Activated naive CD8-positive, alpha-beta T cell (primary cell): ENCODE data around the gene OR7A10.

Experiments used
- H3K27ac Mint-ChIP-seq: one replicate; pipeline ENCODE4 v1.8.0; 2021; ENCODE audit warnings: mixed read lengths
- H3K27me3 Mint-ChIP-seq: one replicate; pipeline ENCODE4 v1.8.0; 2021; ENCODE audit warnings: mixed read lengths
- H3K36me3 Mint-ChIP-seq: one replicate; pipeline ENCODE4 v1.8.0; 2021; ENCODE audit warnings: mixed read lengths
- H3K4me1 Mint-ChIP-seq: one replicate; pipeline ENCODE4 v1.8.0; 2021; ENCODE audit warnings: low read depth, mixed read lengths
- H3K4me3 Mint-ChIP-seq: one replicate; pipeline ENCODE4 v1.8.0; 2021; ENCODE audit warnings: mild to moderate bottlenecking, mixed read lengths
- H3K9me3 Mint-ChIP-seq: one replicate; pipeline ENCODE4 v1.8.0; 2021; ENCODE audit warnings: low read depth, mixed read lengths

The OR7A10 gene

GRCh38 chr19:14848822-14849221 lies at the start of gene OR7A10:
TSS of gene OR7A10 (minus strand) at chr19:14848922. CDS start at chr19:14841877, 7,045 bp downstream.
- Mint-ChIP-seq H3K4me3 (no peak within 1 kb of the TSS), H3K27ac (no peak within 1 kb of the TSS), H3K9me3 (no peaks in the 10 kb centered on the region), H3K27me3 (peaks cover 22% of the 10 kb centered on the region), H3K36me3 (no peaks in the 10 kb centered on the region), H3K4me1 (no peaks in the 10 kb centered on the region)

- Mint-ChIP-seq H3K36me3 (no peaks in the 10 kb centered on the region), H3K4me3 (no peak overlapping the region), H3K4me1 (peaks cover 3% of the 10 kb centered on the region), H3K9me3 (no peaks in the 10 kb centered on the region), H3K27me3 (peaks cover 30% of the 10 kb centered on the region), H3K27ac (no peak overlapping the region)
These were observed 42.1 kb upstream of the OR7A10 start for GRCh38 chr19:14890643-14891379.

DNA sequence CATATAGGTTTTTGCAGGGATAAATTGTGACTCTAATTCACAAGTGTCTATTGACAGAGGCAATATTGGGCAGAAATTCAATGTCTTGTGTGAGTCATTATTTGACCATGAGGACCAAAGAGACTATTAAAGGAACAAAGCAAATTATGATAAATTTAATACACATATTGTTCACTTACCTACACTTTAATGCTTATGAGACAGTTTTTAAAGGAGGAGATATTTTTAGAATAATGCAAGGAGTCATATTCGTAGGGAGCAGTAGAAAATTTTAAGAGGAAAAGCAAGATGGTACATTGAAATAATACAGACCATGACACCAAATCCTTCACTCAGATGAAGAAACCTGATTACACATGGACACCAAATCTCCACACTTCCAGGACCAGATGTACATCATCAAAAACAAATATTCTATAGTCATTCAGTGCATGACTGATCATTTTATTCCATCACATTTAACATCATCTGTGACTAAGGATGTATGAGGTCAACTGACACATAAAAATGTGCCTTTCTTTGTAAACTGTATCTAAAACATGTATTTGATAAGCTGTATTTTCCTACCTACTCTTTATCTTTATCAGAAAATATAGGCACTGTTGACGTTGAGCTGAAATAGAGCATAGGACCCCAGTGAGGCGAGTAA lies 41.4 kb upstream of the OR7A10 start:
- H3K36me3 Mint-ChIP-seq = no peaks in the 10 kb centered on the region
- H3K9me3 Mint-ChIP-seq = no peaks in the 10 kb centered on the region
- H3K27me3 Mint-ChIP-seq = peaks cover 28% of the 10 kb centered on the region
- H3K4me1 Mint-ChIP-seq = peaks cover 3% of the 10 kb centered on the region
- H3K27ac Mint-ChIP-seq = no peak overlapping the region
- H3K4me3 Mint-ChIP-seq = no peak overlapping the region

DNA sequence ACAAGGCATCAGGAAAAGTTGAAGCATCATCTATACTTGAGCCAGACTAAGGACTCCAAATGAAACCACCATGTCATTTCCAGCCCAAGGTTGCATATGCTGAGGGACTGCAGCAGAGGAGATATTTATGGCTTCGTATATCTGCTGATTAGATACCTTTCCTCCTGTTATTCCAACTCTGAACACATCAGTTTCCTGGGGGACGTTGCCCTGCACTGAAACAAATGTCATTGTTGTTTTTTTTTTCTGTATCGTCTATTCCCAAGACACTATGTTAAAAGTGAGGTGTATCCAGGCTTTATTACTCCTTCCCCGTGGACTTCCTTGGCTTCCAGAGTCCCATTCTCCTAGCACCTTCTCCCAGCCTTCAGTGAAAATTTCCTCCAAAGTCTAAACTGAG lies 37.3 kb upstream of the OR7A10 start, which contains the start of gene OR7A17:
Gene OR7A17 (minus strand): TSS at position 101 of the 400 bp plus-strand sequence. CDS start 4,777 bp downstream, outside the sequence.
- Mint-ChIP-seq H3K27me3 (peaks cover 19% of the 10 kb centered on the region), H3K4me1 (peaks cover 3% of the 10 kb centered on the region), H3K27ac (no peak within 1 kb of the TSS), H3K36me3 (no peaks in the 10 kb centered on the region), H3K9me3 (no peaks in the 10 kb centered on the region), H3K4me3 (no peak within 1 kb of the TSS)

- H3K27ac Mint-ChIP-seq = no peak overlapping the region
- peaks cover 33% of the 10 kb centered on the region for H3K27me3 Mint-ChIP-seq
- H3K9me3 Mint-ChIP-seq = no peaks in the 10 kb centered on the region
- no peaks in the 10 kb centered on the region for H3K4me1 Mint-ChIP-seq
- H3K36me3 Mint-ChIP-seq = no peaks in the 10 kb centered on the region
- H3K4me3 Mint-ChIP-seq = no peak overlapping the region
These were observed 23.0 kb upstream of the OR7A10 start for GRCh38 chr19:14871619-14872230.

DNA sequence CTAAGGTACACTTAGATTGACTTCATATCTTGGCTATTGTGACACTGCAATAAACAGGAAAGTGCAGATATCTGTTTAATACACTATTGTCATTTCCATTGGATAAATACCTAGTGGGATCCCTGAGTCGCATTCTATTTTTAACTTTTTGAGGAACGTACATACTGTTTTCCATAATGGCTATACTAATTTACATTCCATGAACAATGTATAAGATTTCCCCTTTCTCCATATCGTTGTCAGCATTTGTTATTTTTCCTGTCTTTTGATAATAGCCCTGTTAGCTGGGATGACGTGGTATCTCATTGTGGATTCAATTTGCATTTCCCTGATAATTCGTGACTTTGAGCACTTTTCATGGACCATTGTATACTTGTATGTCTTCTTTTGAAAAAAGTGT lies 19.8 kb upstream of the OR7A10 start:
- H3K4me3 Mint-ChIP-seq = no peak overlapping the region
- H3K4me1 Mint-ChIP-seq = no peaks in the 10 kb centered on the region
- H3K27me3 Mint-ChIP-seq = peaks cover 33% of the 10 kb centered on the region
- no peaks in the 10 kb centered on the region for H3K9me3 Mint-ChIP-seq
- no peaks in the 10 kb centered on the region for H3K36me3 Mint-ChIP-seq
- no peak overlapping the region for H3K27ac Mint-ChIP-seq

GRCh38 chr19:14843578-14843977 lies 5.1 kb downstream of the OR7A10 start:
- Mint-ChIP-seq H3K36me3 (no peaks in the 10 kb centered on the region), H3K27ac (no peak overlapping the region), H3K9me3 (no peaks in the 10 kb centered on the region), H3K4me3 (no peak overlapping the region), H3K4me1 (no peaks in the 10 kb centered on the region), H3K27me3 (peaks cover 17% of the 10 kb centered on the region)

DNA sequence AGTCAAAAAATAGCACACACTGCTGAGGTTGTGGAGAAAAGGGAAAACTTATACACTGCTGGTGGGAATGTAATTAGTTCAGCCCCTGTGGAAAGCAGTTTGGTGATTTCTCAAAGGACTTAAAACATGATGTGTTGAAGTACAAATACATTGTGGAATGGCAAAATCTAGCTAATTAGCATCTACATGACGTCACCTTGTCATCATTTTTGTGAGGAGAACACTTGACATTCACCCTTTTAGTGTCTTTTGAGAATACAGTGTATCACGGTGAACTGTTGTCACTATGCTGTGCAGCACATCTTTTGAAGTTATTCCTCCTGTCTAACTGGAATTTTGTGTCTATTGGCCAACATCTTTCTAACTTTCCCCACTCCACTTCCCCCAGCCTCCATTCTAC lies 5.6 kb downstream of the OR7A10 start:
- no peaks in the 10 kb centered on the region for H3K4me1 Mint-ChIP-seq
- H3K27me3 Mint-ChIP-seq = peaks cover 17% of the 10 kb centered on the region
- no peaks in the 10 kb centered on the region for H3K9me3 Mint-ChIP-seq
- H3K36me3 Mint-ChIP-seq = no peaks in the 10 kb centered on the region
- H3K4me3 Mint-ChIP-seq = no peak overlapping the region
- H3K27ac Mint-ChIP-seq = no peak overlapping the region

DNA sequence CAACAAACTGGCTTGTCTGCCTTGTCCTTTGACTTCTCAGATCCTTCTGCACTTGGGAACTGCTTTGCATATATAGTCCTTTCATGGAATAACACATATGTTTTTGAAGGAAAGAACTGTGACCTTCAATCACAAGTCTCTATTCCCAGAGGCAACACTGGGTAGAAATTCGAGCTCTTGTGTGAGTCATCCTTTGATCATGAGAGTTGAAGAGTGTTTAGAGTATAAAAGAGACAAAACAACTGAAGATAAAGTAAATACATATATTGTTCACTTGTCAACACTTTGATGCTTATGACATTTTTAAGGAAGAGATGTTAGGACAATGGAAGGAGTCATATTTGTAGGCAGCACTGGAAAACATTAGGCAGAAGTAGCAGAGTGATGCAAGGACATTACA lies 8.5 kb downstream of the OR7A10 start:
- Mint-ChIP-seq H3K4me1 (no peaks in the 10 kb centered on the region), H3K27me3 (peaks cover 14% of the 10 kb centered on the region), H3K27ac (no peak overlapping the region), H3K9me3 (no peaks in the 10 kb centered on the region), H3K4me3 (no peak overlapping the region), H3K36me3 (no peaks in the 10 kb centered on the region)

- H3K27me3 Mint-ChIP-seq = peaks cover 8% of the 10 kb centered on the region
- no peaks in the 10 kb centered on the region for H3K4me1 Mint-ChIP-seq
These were observed 11.3 kb downstream of the OR7A10 start for GRCh38 chr19:14837391-14837790.

GRCh38 chr19:14835011-14835410 lies 13.7 kb downstream of the OR7A10 start, which contains the start of the genes OR7A5 and OR7C1:
TSS of gene OR7A5 (minus strand) at chr19:14835185. CDS start at chr19:14828241, 6,944 bp downstream.
TSS of gene OR7C1 (minus strand) at chr19:14835185. CDS start at chr19:14800136, 35,049 bp downstream.
- no peaks in the 10 kb centered on the region for H3K9me3 Mint-ChIP-seq
- H3K4me3 Mint-ChIP-seq = no peak within 1 kb of the TSS
- H3K36me3 Mint-ChIP-seq = no peaks in the 10 kb centered on the region
- H3K27ac Mint-ChIP-seq = no peak within 1 kb of the TSS
- H3K27me3 Mint-ChIP-seq = peaks cover 2% of the 10 kb centered on the region
- no peaks in the 10 kb centered on the region for H3K4me1 Mint-ChIP-seq

More at GRCh38 chr19:14837391-14837790, 11.3 kb downstream of the OR7A10 start:
- Mint-ChIP-seq H3K9me3 (no peaks in the 10 kb centered on the region), H3K4me3 (no peak overlapping the region), H3K36me3 (no peaks in the 10 kb centered on the region), H3K27ac (no peak overlapping the region)

DNA sequence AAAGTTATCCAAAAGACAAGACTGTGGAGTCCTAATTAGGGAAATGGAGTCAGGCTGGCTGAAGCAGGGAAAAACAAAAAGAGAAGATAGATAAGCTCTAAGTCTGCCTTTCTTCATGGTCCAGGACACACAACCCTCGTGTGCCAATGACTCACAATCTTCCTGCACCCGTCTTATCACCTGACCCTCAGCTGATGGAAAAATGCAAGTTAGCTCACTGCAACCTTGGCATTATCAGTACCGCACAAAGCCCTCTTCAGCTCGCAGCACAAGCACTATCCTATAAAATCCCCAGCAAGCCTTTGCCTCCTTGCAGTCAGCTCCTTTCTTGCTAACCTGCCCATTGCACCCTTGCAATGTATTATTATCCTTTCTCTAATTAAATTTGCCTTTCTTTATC lies 18.0 kb downstream of the OR7A10 start:
- Mint-ChIP-seq H3K4me1 (no peaks in the 10 kb centered on the region), H3K27me3 (peaks cover 22% of the 10 kb centered on the region), H3K4me3 (no peak overlapping the region), H3K36me3 (no peaks in the 10 kb centered on the region), H3K27ac (no peak overlapping the region), H3K9me3 (no peaks in the 10 kb centered on the region)

DNA sequence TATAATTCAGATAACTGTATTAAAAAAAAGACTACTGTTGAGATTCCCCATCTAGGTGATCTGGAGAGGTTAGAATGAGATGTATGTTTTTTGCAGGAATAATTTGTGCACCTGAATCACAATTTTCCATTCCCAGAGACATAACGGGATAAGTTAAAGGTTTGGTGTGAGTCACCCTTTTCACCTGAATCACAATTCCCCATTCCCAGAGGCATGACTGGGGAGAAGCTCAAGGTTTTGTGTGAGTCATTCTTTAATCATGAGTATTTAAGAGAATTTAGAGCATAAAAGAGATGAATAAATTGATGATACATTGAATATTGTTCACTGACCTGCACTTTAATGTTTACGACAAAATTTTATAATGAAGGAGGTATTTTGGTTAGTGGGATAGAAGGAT lies 22.7 kb downstream of the OR7A10 start:
- Mint-ChIP-seq H3K27ac (no peak overlapping the region), H3K36me3 (no peaks in the 10 kb centered on the region), H3K4me3 (no peak overlapping the region), H3K4me1 (no peaks in the 10 kb centered on the region), H3K27me3 (peaks cover 42% of the 10 kb centered on the region), H3K9me3 (no peaks in the 10 kb centered on the region)

DNA sequence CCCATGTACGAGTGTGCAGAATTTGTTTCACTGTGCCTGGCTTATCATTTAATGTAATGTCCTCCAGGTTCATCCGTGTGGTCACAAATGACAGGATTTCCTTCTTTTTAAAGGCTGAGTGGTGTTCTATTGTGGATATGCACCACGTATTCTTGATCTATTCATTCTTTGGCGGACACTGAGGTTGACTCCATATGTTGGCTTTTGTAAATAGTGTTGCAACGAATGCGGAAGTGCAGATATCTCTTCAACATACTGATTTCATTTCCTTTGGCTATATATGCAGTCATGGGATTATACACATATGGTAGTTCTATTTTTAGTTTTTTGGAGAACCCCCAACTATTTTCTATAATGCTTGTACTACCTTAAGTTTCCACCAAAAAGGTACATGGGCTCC lies 26.8 kb downstream of the OR7A10 start:
- Mint-ChIP-seq H3K9me3 (no peaks in the 10 kb centered on the region), H3K4me3 (no peak overlapping the region), H3K36me3 (no peaks in the 10 kb centered on the region), H3K27ac (no peak overlapping the region), H3K27me3 (peaks cover 35% of the 10 kb centered on the region), H3K4me1 (no peaks in the 10 kb centered on the region)

GRCh38 chr19:14818588-14818987 lies 30.1 kb downstream of the OR7A10 start:
- Mint-ChIP-seq H3K4me1 (no peaks in the 10 kb centered on the region), H3K27ac (no peak overlapping the region), H3K9me3 (no peaks in the 10 kb centered on the region), H3K36me3 (no peaks in the 10 kb centered on the region), H3K4me3 (no peak overlapping the region), H3K27me3 (peaks cover 14% of the 10 kb centered on the region)
